Measurements from ENCODE around the gene ALPP.
"Not testable (repeated sequence)": the region's sequence is repeated elsewhere in the genome, so short reads cannot be mapped to it uniquely, and the experiment has no call there.

ALPP gene

DNA sequence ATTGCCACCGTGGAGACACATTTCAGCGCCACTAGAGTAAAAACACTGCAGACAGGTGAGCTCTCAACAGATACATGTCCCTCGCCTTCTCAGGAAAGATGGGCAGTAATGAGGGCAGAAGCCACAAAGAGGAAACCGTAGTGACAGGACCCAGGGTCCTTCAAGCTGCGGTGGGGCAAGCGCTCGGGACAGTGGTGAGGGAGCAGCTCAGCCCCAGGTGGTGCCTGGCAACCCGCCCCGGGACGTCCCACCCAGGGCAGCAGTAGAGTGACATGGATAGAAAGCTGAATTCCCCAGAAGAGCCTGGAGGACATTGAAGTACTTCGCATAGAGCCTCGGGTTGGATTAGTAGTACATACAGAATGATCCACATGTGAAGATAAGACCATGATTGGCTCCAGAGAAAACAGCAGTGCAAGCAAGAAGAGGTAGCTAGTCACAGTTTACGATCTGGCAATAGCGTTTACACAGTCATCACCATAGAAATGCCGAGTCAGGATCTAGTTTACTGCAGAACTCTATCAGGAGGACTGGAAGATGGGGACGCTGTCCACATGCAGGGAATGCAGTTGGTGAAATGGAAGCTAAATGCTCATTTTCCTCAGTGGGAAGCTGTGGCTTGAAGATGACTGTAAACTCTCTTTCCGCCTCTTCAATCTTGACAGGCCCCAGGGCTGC lies 37.4 kb upstream of the ALPP start:
- DNase-seq (ENCODE audit: low read depth), result no peak

DNA sequence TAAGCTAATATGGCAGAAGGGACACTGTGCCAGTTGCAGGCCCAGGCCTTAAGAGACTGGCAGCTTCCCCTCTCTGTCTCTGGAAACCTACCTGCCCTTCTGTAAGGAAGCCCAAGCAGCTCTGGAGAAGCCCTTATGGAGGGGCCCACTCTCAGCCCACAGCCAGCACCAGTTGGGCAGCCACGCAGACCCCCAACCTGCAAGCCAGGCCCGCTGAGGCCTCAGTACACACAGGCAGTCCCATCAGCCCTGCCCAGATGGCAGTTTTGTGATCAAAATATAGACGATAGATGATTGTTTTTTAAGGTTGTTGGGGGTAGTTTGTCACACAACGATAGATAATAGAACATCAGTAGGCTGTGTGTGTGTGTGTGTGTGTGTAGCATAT lies 36.8 kb upstream of the ALPP start:
- no peak for DNase-seq (ENCODE audit: low read depth)

DNA sequence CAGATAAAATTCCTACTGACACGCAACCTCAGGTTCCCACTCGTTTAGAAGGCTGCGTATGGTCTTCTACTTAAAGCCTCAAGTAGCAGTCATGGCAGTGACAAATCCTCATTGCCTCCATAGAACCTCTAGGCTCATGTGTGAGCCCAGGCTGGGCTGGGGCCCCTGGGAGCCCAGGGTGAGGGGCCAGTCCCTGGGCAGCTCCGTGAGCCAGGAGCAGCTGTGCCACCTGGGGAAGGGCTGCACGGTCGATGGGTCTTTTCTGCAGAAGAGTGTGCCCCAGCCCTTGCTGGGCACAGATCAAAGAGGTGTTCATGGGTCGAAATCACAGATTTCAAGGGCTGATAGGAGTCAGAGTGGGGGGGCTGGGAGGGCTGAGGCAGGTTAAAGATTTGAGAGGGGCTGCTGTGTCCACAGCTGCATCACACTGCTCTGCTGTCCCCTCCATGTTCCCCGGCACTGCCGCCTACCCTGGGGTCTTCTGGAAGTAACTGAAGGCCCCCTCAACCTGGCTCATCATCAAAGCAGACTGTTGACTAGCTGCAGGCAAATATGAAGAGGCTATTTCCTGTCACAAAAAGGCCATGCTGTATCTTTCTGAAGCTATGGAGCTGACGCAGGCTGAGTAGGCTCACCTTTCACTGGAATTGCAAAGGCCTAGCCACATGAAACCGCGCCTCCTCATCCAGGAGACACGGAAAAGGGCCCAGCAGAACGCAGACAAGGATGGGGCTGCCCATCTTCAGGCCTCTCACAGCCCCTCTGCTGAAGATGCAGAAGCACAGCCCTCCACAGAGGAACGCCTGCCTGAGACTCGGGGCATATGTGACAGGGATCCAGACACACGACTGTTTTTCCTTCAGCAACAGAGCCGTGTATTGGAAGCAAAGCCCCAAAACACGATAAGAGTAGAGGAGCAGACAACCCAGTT lies 35.7 kb upstream of the ALPP start:
- DNase-seq (ENCODE audit: low read depth), result no peak

DNA sequence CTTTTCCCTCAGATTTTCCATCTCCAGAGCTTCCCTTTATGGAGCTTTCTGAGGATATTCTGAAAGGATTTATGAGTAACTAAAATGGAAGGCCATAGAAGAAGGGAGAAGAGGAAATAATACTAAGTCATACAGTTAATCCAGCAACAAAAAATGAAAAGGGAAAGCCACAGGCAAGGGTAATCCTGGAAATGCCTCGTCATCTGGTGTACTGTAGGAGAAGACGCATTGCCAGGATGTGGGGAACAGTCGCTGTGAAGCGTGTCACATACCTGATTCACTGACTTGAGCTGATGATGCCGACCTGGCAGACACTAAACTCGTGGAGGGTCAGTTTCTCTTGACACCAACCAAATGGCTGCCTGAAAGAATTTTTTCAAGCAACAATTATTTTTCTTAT lies 34.7 kb upstream of the ALPP start:
- no peak for DNase-seq (ENCODE audit: low read depth)

DNA sequence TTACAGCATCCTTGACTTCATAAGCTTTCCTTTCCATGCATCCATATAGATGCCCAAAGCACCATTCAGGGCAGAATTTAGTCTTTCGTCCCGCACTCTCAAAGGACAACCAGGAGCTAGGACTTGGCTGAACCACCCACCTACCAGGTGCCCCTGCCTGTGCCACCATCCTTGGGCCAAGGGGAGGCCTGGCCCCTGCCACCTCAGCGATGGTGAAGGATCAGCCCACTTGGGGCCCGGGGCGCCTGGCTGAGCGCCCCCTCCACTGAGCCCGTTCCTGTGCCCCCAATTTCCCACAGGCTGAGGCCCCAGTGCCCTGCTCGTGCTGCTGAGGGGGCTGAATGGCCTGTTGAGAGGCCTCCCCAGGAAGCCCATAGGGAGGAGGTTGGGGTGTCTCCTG lies 33.3 kb upstream of the ALPP start:
- no peak for DNase-seq (ENCODE audit: low read depth)

DNA sequence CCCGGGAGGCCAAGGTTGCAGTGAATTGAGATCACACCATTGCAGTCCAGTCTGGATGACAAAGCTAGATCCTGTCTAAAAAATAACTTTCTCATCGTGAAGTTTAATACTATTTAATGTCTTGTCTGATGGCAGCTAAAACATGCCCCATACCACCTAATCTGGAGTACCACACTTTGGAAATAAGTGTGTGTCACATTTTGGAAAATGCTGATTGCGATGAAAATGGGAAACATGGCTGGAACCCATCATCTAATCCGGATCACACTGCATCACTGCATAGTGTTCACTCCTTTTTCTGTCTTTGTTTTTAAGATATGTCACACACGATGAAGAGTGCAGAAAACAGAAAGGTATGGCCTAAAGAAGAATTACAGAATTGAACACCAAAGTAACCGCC lies 31.2 kb upstream of the ALPP start:
- no peak for DNase-seq (ENCODE audit: low read depth)

DNA sequence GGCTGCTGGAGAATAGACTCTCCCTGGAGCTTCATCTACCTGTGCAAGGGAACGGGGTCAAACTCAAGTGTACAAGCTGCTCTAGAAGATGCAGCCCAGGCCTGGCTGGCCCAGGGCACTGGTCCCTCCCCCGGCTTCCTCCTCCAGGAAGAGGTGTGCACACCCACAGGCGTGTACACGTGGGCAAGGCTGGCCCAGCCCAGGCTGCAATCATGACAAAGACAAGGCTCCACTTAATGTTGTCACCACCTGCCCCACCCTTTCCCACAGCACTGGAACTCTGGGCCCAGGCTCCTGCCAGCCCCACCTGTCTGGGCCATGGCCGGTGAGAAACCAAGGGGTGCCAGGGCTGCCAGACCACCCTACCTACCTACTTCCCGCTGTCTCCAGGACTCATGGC lies 29.6 kb upstream of the ALPP start:
- DNase-seq (ENCODE audit: low read depth), result no peak

DNA sequence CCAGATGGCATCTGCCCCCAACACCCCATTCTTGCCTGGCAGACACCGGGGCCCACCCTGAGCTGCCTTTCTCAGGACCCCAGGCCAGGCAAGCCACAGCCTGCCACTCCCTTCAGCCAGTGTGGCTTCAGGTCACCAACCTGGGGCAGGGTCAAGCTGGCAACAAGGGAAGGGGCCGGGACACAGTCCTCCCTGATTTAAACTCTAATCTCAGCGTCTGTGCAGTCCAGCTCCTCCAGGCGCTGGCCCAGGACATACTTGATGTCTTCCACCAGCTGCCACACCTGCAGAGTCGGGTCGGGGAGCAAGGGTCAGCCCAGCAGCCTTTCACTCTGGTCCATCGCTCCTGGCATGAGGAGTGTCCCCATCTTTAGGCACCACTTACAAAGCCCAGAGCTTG lies 29.0 kb upstream of the ALPP start:
- DNase-seq (ENCODE audit: low read depth), result no peak

DNA sequence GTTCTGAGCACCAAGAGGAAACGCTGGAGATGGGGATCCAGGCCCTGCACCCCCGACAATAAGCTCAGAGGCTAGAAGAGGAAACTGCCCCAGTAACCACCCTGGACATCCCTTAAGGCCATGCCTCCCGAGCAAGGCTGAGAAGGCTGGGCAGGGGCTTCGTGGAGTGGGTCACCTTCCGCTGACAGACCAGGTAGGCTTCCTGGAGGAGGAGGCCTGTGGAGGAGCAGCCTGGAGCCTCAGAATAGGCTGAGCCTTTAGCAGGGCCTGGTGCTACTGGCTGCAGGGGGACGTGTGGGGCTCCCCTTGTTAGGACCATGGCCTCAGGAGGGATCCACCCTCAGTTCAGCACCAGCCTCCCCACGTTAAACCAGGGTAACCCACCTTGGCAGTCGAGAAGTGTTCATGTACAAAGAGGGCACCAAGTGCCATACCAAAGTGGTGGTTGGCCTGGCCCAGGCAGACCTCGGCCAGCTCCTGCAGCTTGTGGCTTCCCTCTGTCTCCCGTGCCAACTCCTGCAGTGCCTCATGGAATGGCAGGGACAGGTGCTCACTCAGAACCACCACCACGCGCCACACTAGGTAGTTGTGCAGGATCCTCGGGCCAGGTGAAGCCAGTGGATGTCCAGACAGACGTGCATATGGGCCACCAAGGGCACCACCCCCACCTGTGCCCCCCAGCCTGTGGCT lies 28.5 kb upstream of the ALPP start:
- DNase-seq (ENCODE audit: low read depth), result no peak

DNA sequence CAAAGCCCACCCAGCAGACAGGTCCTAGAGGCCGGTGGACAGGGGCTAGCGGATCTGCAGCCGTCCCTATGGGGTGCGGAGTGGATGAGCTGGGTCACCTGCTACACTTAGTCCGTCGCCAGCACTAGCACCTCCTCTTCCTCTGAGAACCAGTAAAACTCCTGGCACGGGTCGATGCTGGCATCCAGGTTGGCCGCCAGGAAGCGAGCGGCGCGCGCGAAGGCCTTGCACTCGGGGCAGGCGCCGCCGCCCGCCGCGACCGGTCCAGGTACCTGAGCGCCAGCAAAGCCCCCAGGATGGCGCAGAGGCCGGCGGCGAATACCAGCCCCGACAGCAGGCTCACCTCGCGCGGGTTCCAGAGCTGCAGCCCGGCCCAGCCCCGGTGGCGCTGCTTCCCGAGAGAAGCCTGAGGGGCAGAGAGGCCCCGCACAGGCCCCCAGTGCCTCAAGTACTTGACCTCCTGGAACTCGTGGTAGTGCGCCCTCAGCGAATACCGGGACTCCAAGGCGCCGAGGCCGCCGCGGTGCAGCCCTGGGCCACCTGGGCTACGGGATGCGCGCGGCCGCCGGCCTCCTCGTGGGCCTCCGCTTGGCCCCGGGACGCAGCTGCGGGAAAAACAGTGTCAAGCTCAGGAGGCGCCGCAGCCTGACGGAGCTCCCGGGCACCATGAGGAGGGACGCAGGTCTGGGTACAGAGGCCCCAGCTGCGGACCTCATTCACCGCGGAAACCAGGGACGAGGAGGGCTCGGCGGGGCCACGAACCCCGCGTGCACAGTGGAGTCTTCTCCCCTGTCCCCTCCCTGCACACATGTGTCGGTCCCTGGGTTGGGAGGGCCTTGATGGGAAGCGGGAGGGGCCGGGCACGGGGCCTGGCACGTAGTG lies 27.5 kb upstream of the ALPP start:
- no peak for DNase-seq (ENCODE audit: low read depth)

DNA sequence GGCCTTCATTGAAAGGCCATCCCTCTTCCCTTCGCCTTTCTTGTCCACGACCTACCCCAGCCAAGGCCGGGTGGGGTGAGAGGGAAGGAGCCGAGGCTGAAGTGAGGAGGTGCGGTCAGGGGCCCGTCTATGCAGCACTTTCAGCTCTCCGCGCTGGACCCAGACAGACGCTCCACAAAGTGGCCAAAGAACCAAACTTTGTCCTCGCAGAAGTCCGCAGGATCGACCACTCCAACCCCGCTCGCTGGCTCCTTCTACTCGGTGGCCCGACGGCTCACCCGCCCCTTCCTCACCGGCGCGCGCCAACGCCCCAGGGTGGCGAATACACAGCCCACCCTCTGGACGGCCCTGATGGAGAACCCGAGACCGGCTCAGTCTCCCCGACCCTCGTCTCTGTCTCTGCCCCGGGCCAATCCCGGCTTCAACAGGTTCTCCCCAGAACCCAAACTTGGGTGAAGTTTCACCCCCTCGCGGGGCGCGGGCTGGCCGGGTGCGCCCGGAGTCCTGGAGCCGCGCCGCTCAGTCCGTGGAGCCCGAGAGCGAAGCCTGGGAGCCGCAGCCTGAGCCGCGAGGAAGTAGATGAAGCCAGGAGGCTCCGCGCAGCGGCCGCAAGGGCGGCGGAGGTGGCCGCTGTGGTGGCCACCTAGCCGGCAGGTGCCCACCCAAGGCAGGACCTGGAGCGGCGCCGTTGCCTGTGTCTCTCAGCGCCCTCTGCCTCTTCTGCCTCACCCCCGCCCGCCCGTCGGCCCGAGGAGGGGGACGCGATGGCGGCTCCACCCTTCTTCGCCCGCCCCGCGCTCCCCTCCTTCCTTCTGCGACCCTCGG lies 26.7 kb upstream of the ALPP start:
- DNase-seq (ENCODE audit: low read depth), result no peak

DNA sequence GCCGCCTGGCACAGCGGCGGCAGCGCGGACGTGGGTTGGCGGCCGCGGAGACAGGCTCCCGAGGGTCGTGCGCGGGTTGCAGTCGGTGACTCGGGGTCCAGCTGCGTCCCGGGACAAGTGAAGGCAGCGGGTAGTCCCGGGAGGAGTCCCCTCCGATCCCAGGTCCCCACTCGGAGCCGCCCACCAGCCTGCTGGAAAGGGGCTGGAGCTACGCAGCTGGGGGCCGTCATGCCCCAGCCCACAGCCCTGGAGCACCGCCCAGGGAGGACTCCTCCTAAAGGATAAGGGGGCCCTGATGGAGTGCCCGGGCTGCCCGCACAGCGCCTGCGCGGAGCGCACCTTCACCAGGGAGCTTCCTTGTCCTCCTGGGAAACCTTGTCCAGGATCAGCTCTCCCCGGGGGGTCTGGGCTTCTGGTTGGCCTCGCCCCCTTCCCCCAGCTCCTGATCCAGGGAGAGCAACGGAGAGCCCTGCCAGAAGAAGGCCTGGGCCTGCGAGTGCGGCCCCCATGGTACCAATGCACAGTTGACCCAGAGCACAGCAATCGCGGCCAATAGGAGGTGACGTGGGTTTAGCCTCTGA lies 25.9 kb upstream of the ALPP start:
- DNase-seq (ENCODE audit: low read depth), result no peak

DNA sequence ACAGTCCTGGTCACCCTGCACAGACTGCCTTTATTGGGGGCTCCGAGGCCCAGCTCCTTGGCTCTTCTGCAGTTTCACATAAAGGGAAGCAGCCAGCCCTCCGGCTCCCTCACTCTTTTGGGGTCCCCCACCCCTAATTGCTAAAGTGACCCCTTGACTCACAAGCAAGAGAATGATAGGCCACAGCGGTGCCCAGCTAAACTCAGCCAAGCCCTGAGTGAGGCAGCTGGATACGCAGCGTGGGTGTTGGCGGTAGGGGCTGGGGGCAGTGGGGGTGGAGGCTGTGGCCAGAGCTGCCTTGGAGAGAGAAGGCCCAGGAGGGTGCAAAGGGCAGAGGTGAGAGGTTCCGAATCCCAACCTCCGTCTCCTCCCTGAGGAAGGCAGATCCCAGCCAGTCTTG lies 25.5 kb upstream of the ALPP start:
- no peak for DNase-seq (ENCODE audit: low read depth)

DNA sequence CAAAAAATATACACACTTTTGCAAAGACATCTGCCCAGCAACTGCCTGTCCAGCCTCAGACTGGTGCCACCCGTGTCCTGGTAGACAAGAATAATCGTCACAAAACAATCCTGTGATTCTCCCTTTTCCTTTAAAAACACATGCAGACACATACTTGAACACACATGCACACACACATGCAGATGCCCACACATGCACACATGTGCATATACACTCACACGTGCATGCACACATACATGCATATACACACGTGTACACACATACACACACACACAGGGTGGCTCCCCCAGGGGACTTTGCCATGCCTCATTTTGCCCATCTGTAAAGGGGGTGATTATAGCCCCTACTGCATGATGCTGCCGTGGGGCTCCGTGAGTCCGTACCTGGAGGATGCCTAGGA lies 24.9 kb upstream of the ALPP start:
- no peak for DNase-seq (ENCODE audit: low read depth)

DNA sequence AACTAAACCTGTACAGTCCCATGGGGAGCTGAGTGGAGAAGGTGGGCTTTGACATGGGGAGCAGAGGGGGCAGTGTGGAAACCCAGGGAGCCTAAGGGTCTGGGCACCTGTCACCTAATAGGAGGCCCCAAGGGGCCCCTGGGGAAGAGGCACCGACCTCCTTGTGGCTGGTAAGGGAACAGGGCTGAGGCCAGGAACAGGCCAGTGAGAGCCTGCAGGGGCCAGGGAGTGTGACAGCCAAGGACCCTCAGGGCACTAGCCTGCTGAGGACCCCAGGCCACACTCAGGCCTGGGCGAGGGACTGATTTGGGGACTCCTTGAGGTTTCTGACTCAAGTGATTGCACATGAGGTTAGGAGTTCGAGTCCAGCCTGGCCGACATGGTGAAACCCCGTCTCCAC lies 24.5 kb upstream of the ALPP start:
- no peak for DNase-seq (ENCODE audit: low read depth)

DNA sequence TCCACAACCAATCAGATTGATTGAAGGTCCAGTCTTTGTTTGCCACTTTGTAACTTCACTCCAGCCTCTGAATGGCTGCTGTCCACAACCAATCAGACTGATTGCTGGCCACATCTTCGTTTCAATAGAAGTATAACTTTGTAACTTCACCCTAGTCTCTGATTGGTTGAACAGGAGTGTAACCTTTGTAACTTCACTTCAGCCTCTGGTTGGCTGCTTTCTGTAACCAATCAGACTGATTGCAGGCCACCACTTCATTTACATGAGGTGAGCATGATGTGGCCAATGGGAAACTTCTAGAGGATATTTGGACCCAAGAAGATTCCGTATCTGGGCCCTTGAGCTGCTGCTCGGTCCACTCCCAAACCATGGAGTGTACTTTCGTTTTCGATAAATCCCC lies 16.9 kb upstream of the ALPP start:
- DNase-seq (ENCODE audit: low read depth), result no peak

DNA sequence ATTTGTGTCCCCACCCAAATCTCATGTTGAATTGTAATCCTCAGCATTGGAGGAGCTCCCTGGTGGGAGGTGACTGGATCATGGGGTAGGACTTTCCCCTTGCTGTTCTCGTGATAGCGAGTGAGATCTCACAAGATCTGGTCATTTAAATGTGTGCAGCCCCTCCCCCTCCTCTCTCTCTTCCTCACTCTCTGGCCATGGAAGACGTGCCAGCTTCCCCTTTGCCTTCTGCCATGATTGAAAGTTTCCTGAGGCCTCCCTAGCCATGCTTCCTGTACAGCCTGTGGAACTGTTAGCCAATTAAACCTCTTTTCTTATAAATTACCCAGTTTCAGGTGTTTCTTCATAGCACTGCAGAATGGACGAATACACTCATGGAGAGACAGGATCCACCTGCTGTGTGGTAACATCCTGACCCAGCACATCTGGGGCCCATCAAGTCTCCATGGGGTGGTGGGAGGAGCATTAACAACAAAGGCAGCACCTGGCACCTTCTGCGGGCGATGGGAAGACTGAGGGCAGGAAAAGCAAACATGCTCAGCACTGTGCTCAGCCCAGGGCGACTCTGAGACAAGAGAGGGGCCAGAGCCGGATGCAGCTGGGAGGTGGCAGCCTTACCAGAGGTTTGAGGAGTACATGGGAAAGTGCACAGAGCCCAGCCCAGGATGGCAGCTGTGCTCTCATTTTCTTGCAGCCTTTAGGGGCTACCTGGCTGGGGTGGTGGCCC lies 16.2 kb upstream of the ALPP start:
- no peak for DNase-seq (ENCODE audit: low read depth)

DNA sequence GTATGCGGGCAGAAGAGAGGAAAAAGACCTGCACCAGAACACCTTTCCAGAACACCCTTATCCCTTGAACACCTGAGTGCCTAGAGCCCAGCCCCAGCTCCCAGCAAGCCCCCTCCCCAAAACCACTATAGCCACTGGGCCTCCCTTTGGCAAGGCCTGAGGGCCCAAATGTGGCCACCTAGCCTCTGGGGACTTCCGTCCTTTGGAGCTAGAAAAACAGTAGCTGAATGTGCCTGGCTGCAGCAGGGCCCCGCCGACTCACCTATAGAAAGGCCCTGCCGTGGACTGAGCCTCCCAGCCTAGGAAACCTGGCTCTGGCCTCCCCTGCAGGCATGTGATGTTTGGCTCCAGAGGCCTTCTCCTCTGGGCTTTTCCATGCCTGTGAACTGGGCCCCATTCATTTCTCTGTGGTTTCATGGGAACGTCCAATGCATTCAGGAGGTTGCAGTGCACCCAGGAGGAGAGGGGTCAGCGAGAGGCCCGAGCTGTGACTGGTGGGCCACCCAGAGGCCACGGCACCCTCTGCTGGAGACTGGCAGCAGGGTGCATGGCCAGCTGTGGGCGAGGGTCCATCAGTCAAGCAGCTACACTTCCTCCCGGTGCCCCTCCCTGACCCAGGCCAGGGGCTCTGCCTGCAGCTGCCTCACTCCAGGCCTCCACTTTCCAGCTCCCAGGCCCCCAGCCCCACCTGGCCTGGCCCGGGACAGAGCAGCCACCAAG lies 15.3 kb upstream of the ALPP start:
- not testable (repeated sequence) for DNase-seq (ENCODE audit: low read depth)

All from activated T-cell treated with anti-CD3 and anti-CD28 coated beads for 24 hours (primary cell).